Activated CD8-positive, alpha-beta T cell treated with anti-CD3 and anti-CD28 coated beads for 36 hours (primary cell): ENCODE data around the gene RNF220. TPM values are rescaled to one million over a fixed set of nuclear protein-coding genes. Genes with fewer than 3 reads are reported as not detected.

ENCODE experiments used
- ATAC-seq: fragments of 200-7000 bp; cut with Tn5 transposase; one replicate; pipeline ENCODE4 v1.10.0; 2021; ENCODE audit warnings: mild to moderate bottlenecking, moderate library complexity
- CTCF ChIA-PET: fragments of 350-600 bp; sonication (Branson Sonifier 250); formaldehyde crosslinking; loops from one replicate; lab custom pipeline; 2021; ENCODE audit warnings: antibody characterized with exemption; lab: Charles Lee
- POLR2A ChIA-PET: fragments of 350-600 bp; sonication (Branson Sonifier 250); formaldehyde crosslinking; loops from one replicate; lab custom pipeline; 2021; ENCODE audit warnings: antibody characterized with exemption; lab: Charles Lee
- DNase-seq: peaks from one replicate; pipeline ENCODE4 v3.0.0-alpha.2; 2020
- H3K27ac Mint-ChIP-seq: one replicate; pipeline ENCODE4 v1.8.0; 2021; ENCODE audit warnings: mild to moderate bottlenecking, mixed read lengths
- H3K27me3 Mint-ChIP-seq: one replicate; pipeline ENCODE4 v1.8.0; 2021; ENCODE audit warnings: mixed read lengths
- H3K36me3 Mint-ChIP-seq: one replicate; pipeline ENCODE4 v1.8.0; 2021; ENCODE audit warnings: low read depth, mixed read lengths
- H3K4me1 Mint-ChIP-seq: one replicate; pipeline ENCODE4 v1.8.0; 2021; ENCODE audit warnings: low read depth, mixed read lengths
- H3K4me3 Mint-ChIP-seq: one replicate; pipeline ENCODE4 v1.8.0; 2021; ENCODE audit warnings: mild to moderate bottlenecking, moderate library complexity, mixed read lengths
- H3K9me3 Mint-ChIP-seq: one replicate; pipeline ENCODE4 v1.8.0; 2021; ENCODE audit warnings: mixed read lengths
- intact Hi-C: fragments of 100-400 bp; cut with micrococcal nuclease; formaldehyde crosslinking; loops from one replicate; pipeline ENCODE4 v1.10.0; 2022
- total RNA-seq, 2 experiments: library from RNA; stranded (reverse); gene quantifications; one replicate each; pipeline ENCODE4 v1.2.3, GENCODE V29; 2021
- TF ChIP-seq, protein P1 (sequence below): fragments of 200-600 bp; IDR thresholded peaks from one replicate; pipeline ENCODE4 v1.8.0; 2022; ENCODE audit warnings: antibody characterized with exemption, mild to moderate bottlenecking

RNF220 gene
- total RNA-seq, 2 experiments from 2014 or later: 71.9 to 79.1 TPM

DNA sequence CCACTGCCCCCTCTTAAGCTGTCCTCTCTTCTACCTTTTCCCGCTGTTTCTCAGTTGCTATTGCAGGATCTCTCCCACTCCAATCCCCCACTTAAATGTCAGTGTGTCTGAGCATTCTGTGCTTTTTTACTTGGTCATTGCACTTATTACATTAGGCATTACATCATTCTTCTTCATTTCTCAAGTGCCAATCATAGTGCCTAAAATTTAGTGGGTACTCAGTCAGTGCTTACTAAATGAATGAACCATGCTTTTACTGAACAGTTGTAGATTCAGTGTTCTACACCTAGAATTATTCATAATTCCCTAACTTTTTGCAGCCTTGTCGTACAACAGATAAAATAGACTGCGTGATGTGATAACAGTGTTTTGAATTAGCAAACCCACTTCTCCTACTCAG is 288.8 kb downstream of the RNF220 start:
- Mint-ChIP-seq H3K27ac (peak overlapping the region; percentile 60), H3K4me1 (peaks cover 41% of the 10 kb centered on the region), H3K27me3 (no peaks in the 10 kb centered on the region), H3K36me3 (no peaks in the 10 kb centered on the region), H3K9me3 (no peaks in the 10 kb centered on the region), H3K4me3 (no peak overlapping the region)
- TF ChIP-seq, protein P1, sequence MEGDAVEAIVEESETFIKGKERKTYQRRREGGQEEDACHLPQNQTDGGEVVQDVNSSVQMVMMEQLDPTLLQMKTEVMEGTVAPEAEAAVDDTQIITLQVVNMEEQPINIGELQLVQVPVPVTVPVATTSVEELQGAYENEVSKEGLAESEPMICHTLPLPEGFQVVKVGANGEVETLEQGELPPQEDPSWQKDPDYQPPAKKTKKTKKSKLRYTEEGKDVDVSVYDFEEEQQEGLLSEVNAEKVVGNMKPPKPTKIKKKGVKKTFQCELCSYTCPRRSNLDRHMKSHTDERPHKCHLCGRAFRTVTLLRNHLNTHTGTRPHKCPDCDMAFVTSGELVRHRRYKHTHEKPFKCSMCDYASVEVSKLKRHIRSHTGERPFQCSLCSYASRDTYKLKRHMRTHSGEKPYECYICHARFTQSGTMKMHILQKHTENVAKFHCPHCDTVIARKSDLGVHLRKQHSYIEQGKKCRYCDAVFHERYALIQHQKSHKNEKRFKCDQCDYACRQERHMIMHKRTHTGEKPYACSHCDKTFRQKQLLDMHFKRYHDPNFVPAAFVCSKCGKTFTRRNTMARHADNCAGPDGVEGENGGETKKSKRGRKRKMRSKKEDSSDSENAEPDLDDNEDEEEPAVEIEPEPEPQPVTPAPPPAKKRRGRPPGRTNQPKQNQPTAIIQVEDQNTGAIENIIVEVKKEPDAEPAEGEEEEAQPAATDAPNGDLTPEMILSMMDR: no peak
- CTCF ChIA-PET: interaction anchor here (0.8 kb wide), 1 partner anchor 24 kb away, joined by 4 read pairs; no protein-coding TSS in a partner anchor
- no peak for DNase-seq
- ATAC-seq: no peak
- intact Hi-C loops: no loop called here
- POLR2A ChIA-PET: interaction anchor here (3.3 to 6.9 kb wide), 2 partner anchors 28 to 37 kb away, joined by 12 to 58 read pairs; partner anchors contain the start of gene RNU5D-1

DNA sequence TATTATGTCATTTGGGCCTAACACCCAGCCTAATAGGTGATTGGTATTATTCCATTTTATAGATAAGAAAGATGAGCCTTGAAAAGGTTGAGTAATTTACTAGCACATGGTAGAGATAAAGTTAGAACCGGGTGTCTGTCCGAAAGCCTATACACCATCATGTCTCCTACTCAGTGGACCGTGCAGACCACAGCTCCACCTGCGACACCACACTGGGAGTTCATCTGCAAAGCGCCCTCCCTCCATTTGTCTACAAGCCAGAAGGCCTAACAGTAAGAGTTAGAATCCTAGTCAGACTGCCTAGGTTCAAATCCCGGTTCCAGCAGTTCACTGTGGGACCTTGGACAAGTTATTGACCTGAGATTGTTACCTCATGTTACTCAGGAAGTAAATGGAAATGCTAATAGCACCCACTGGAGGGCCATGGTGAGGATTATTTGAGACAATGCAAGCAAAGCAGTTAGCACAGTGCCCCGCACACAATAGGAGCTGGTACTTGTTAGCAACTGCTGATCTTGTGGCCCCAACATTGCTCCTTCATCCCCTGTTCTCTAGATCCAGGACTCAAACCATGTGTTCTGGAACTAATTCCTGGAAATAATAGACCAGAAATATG is 289.9 kb downstream of the RNF220 start:
- Mint-ChIP-seq H3K27me3 (no peaks in the 10 kb centered on the region), H3K9me3 (no peaks in the 10 kb centered on the region), H3K4me3 (no peak overlapping the region), H3K36me3 (no peaks in the 10 kb centered on the region), H3K4me1 (peaks cover 41% of the 10 kb centered on the region), H3K27ac (no peak overlapping the region)
- DNase-seq: no peak
- intact Hi-C loops: no loop called here
- TF ChIP-seq, protein P1: no peak
- POLR2A ChIA-PET: interaction anchor here (3.3 to 6.9 kb wide), 2 partner anchors 27 to 36 kb away, joined by 12 to 58 read pairs; partner anchors contain the start of gene RNU5D-1
- CTCF ChIA-PET: interaction anchor here (0.9 to 2.8 kb wide), 3 partner anchors 7 to 34 kb away, joined by 3 to 20 read pairs (median 4); no protein-coding TSS in a partner anchor
- no peak for ATAC-seq

DNA sequence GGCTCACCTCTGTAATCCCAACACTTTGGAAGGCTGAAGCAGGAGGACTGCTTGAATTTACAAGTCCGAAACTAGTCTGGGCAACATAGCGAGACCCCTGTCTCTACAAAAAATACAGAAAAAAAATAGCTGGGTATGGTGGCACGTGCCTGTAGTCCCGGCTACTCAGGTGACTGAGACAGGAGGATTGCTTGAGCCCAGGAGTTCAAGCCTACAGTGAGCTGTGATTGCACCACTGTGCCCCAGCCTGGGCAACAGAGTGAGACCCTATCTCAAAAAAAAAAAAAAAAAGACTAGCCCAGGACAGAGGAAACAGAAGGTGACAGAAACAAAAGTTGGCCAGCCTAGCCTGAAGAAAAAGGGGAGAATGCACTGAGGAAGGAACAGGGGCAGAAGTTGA is 290.6 kb downstream of the RNF220 start:
- Mint-ChIP-seq H3K36me3 (no peaks in the 10 kb centered on the region), H3K27me3 (no peaks in the 10 kb centered on the region), H3K4me1 (peaks cover 41% of the 10 kb centered on the region), H3K27ac (no peak overlapping the region), H3K4me3 (no peak overlapping the region), H3K9me3 (no peaks in the 10 kb centered on the region)
- intact Hi-C loops: no loop called here
- TF ChIP-seq, protein P1: no peak
- POLR2A ChIA-PET: interaction anchor here (2.1 to 6.9 kb wide), 2 partner anchors 26 to 35 kb away, joined by 13 to 58 read pairs; partner anchors contain the start of gene RNU5D-1
- DNase-seq (no peak), ATAC-seq (no peak)
- CTCF ChIA-PET: interaction anchor here (0.9 to 3.5 kb wide), 6 partner anchors 8 to 43 kb away, joined by 3 to 22 read pairs (median 8); no protein-coding TSS in a partner anchor

DNA sequence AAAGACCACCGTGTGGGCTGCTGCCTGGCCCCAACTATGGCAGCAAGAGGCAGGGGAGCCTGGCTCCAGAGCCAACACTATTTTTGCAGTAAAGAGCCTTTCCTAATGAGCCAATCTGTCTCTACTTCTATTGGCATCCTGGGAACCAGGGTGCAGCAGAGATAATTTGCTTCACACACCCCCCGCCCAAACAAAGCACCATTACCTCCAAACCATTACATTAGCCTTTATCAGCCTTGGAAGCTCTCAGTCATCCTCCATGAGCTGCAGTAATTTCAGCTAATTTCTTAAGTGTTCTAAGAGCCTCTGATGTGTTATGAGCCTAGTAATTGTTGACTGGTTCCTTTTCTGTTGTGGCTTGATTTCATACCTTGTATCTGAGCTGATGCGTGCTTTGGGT is 291.0 kb downstream of the RNF220 start:
- Mint-ChIP-seq H3K4me3 (no peak overlapping the region), H3K36me3 (no peaks in the 10 kb centered on the region), H3K9me3 (no peaks in the 10 kb centered on the region), H3K27ac (peak overlapping the region; percentile 85), H3K27me3 (no peaks in the 10 kb centered on the region), H3K4me1 (peaks cover 41% of the 10 kb centered on the region)
- ATAC-seq: no peak
- TF ChIP-seq, protein P1: no peak
- ChIA-PET POLR2A (interaction anchor here (1.1 to 6.9 kb wide), 7 partner anchors 16 to 123 kb away, joined by 4 to 58 read pairs (median 6); partner anchors contain the start of genes RNU5D-1 and RPS8), CTCF (interaction anchor here (0.9 to 3.5 kb wide), 10 partner anchors 8 to 158 kb away, joined by 3 to 22 read pairs (median 8); partner anchors contain the start of gene RNU5D-1)
- intact Hi-C loops: no loop called here
- DNase-seq: no peak
